Adipocyte (in vitro differentiated cells): ENCODE measurements around the gene TBX5.

Experiments used
- DNase-seq: peaks from one replicate; pipeline ENCODE4 v3.0.0-alpha.2; 2015; ENCODE audit warnings: low read depth
- H3K27me3 ChIP-seq: replicated peaks from 2 replicates; pipeline ENCODE4 v1.7.0; 2013; ENCODE audit warnings: mild to moderate bottlenecking, low read length, moderate library complexity; ENCODE audit not compliant: control insufficient read depth, insufficient read depth
- H3K36me3 ChIP-seq: 2 replicates; pipeline ENCODE4 v1.7.0; 2013; ENCODE audit warnings: low read length, mild to moderate bottlenecking, moderate library complexity; ENCODE audit not compliant: control insufficient read depth, insufficient read depth, severe bottlenecking
- H3K4me1 ChIP-seq: 2 replicates; pipeline ENCODE4 v1.7.0; 2013; ENCODE audit warnings: mild to moderate bottlenecking, low read length, moderate library complexity; ENCODE audit not compliant: control insufficient read depth, insufficient read depth
- H3K4me3 ChIP-seq: 2 replicates; pipeline ENCODE4 v1.7.0; 2013; ENCODE audit warnings: mild to moderate bottlenecking, low read length, moderate library complexity
- H3K9ac ChIP-seq: 2 replicates; pipeline ENCODE4 v1.7.0; 2013; ENCODE audit warnings: mild to moderate bottlenecking, low read length, moderate library complexity
- H3K9me3 ChIP-seq: 2 replicates; pipeline ENCODE4 v1.7.0; 2013; ENCODE audit warnings: mild to moderate bottlenecking, low read length, moderate library complexity; ENCODE audit not compliant: control insufficient read depth

TBX5 gene

DNA sequence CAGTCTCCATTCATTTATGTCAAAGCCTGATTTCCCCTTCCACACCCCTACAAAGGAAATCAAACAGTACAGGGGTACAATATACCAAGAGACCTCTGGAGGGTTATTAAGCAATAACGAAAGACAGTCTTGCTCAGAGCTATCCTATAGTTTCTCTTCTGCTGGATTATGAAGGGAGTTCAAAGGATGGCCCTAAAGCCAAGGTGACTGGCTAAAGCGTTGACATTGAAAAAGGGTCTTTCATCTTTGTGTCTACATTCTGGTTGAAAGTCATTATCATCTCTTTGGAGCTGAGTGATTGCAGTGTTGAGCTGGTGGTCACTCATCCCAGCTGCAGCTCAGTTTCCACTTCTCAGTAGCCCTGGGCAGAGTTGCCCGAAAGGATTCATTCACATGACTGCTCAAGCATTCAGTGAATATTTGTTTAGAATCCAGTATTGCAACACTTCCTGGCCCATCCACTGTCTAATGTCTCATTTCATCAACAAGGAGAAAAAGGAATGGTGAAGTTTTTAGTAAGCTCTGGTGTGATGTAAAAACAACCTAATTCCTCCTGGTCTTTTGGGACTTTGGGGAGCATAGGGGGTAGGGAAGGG is 19.2 kb upstream of the TBX5 start:
- Histone ChIP-seq H3K27me3 (peaks cover 5% of the 10 kb centered on the region), H3K9me3 (no peaks in the 10 kb centered on the region), H3K9ac (no peak overlapping the region), H3K4me3 (no peak overlapping the region), H3K36me3 (no peaks in the 10 kb centered on the region), H3K4me1 (peaks cover 11% of the 10 kb centered on the region)
- no peak for DNase-seq

- Histone ChIP-seq H3K9me3 (no peaks in the 10 kb centered on the region), H3K4me1 (peaks cover 18% of the 10 kb centered on the region), H3K4me3 (no peak overlapping the region), H3K9ac (no peak overlapping the region), H3K36me3 (no peaks in the 10 kb centered on the region), H3K27me3 (peaks cover 14% of the 10 kb centered on the region)
- DNase-seq = no peak
Observed at GRCh38 chr12:114420944-114421335, 15.0 kb upstream of the TBX5 start.

DNA sequence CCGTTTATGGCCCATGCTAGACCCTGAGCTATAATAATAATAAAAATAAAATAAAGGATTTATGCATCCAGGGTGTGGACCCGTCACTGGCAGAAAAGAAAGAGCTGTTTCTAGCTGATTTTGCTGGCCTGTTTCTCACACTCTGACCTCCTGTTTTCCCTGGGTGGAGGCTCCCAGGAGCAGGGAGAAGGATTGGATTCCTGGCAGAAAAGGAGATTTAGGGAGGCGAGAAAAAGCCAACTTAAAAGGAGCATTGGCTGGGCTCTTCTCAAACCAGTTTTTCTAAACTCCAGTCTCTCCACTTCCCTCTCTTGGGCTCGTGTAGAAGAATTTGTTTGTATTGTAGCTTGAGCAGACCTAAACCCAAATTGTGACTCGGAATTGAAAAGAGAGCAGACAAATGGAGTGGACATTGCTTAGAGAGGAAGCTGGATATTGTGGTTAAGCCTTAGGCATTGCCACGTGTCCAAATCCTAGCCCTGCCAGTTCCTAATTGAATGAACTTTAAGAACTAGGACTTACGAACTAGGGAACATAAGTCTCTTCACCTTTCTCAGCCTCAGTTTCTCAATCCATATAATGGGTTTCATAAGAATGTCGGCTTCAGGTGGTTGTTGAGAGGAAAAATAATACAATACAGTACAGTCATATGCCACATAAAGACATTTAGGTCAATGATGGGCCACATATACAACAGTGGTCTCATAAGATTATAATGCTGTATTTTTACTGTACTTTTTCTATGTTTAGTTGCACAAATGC is 14.4 kb upstream of the TBX5 start:
- no peak for DNase-seq
- peaks cover 14% of the 10 kb centered on the region for H3K4me1 ChIP-seq
- H3K9ac ChIP-seq = no peak overlapping the region
- H3K36me3 ChIP-seq = no peaks in the 10 kb centered on the region
- H3K27me3 ChIP-seq = peaks cover 14% of the 10 kb centered on the region
- no peak overlapping the region for H3K4me3 ChIP-seq
- no peaks in the 10 kb centered on the region for H3K9me3 ChIP-seq

- Histone ChIP-seq H3K27me3 (peaks cover 19% of the 10 kb centered on the region), H3K9ac (no peak overlapping the region), H3K9me3 (no peaks in the 10 kb centered on the region), H3K36me3 (no peaks in the 10 kb centered on the region), H3K4me3 (no peak overlapping the region), H3K4me1 (peaks cover 14% of the 10 kb centered on the region)
- no peak for DNase-seq
Observed at GRCh38 chr12:114416028-114416427, 10.1 kb upstream of the TBX5 start.

DNA sequence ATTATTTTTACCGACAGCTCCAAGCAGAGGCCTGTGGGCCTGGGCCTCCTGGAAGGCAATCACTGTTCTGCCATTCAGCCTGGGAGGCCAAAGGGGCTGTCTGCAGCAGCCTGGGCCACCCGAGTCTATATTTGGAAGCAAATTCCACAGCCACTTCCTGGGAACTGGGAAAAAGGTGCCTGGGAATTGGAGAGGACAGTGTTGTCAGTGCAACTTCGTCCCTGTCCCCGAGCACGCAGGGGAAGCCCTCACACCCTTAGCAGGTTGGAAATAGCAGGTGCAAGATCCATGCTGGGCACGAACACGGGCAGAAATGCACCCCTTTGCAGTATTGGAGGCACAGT is 9.6 kb upstream of the TBX5 start:
- DNase-seq = no peak
- H3K4me1 ChIP-seq = peaks cover 15% of the 10 kb centered on the region
- H3K4me3 ChIP-seq = no peak overlapping the region
- no peaks in the 10 kb centered on the region for H3K9me3 ChIP-seq
- peaks cover 19% of the 10 kb centered on the region for H3K27me3 ChIP-seq
- no peaks in the 10 kb centered on the region for H3K36me3 ChIP-seq
- H3K9ac ChIP-seq = no peak overlapping the region

DNA sequence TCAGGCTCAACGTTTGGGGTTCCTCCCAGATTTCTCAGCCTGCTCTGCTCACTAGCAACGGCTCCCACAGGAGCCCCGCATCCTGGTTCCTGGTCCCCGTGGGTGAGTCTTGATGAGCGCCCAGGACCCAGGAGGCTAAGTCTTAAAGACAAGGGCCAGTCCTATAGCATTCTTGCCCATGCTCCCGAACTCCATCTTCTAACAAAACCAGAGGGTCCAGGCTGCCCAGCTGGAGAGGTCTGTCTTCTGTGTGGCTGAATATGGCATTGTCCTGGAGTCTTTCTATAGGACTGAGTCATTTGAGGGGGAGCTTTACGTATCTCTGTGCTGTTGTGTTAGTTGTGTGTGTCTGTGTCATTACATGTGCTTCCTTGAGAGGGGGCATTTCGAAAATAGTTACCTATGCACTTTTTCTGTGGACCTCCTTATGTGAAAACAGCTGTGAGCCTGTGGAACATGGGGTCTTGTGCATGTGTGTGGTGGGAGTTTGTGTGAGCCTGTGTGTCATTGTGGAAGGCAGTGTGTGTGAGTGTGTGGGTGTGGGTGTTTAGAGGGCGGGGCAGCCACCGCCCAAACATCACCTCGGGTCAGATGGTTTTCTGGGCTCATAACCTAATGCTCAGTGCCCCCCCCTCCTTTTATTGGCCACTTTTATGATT is 9.1 kb upstream of the TBX5 start:
- no peak for DNase-seq
- H3K4me1 ChIP-seq = peaks cover 16% of the 10 kb centered on the region
- H3K27me3 ChIP-seq = peaks cover 19% of the 10 kb centered on the region

DNA sequence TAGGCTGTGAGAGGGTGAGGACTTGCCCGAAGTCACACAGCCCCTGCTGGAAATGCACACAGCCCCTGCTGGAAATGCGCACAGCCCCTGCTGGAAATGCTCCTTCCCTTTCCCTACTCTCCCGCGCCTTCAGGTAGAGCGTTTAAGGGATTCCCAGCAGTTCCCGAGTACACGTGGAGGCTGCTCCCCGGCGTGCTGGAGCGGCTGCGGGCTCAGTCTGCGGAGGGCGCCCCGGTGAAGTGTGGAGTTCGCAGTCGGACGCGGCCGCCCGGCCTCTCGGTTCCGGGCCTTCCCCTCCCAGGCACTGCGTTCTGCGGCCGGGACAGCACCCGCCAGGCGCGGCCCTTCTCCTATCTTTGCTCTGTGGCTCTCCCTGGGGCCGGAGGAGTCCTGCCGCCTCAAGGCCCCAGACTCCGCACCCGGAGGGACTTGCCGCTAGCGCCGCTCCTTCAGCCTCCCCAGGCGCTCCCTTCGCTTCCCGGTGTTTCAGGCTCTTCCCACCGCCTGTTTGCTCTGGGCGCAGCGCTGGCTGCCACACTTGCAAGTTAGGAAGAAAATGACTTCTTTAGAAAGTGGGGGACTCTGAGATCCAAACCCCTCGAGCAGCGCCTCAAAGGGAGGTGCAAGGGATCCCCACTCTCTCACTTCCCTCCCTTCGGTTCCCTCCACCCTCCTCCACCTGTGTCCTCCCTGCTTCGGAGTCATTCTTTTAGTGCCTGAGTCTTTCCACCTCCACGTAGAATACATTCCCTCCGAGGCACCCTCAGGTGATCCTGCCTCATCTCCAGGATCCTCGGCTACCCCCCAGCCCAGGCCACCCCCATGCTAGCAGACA is 8.3 kb upstream of the TBX5 start:
- Histone ChIP-seq H3K9me3 (no peaks in the 10 kb centered on the region), H3K27me3 (peaks cover 19% of the 10 kb centered on the region), H3K36me3 (no peaks in the 10 kb centered on the region), H3K4me3 (no peak overlapping the region), H3K4me1 (peaks cover 12% of the 10 kb centered on the region), H3K9ac (no peak overlapping the region)
- DNase-seq = no peak

More for the DNA sequence above, 9.1 kb upstream of the TBX5 start:
- H3K36me3 ChIP-seq = no peaks in the 10 kb centered on the region
- no peaks in the 10 kb centered on the region for H3K9me3 ChIP-seq
- no peak overlapping the region for H3K4me3 ChIP-seq
- H3K9ac ChIP-seq = no peak overlapping the region

DNA sequence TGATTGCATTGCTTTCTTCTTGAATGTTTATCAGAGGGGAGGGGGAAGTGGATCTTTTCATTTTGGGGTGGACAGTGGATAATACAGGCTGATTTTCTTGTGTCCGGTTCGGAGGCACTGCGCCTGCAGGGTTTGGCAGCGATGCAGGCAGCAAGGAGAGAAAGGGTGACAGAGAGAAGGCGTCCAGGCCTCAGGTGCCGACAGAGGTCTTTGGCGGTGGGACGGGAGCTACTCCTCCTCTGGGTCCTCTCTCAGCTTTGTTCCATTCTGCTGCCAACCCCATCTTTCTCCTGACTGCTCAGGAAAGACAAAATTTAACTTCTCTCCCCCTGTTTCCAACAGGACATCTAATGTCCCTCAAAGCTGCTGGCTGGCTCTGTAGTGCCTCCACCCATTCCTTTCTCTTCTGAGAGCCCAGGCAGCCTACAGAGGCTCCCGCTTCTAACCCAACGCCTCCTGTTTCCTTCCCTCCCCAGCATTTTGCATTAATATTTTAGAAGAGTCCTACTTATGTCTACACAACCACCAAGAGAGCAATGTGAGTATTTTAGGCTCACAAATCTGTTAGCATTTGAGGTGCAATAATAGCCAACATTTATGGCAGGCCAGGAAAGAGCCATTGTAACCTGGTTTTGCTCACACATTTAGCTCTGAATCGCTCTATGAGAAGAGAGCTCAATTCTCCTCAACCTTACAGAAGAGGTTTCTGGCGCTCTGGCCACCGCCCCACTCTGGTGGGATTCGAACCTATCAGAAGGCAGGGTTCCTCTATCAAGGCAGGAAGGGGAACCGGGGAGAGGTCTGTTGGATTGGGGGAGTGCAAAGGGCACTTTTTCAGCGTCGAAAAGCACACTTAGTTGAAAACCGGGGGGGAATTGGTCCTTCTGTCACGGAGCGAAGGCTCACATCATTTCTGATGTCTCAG is 7.1 kb upstream of the TBX5 start:
- Histone ChIP-seq H3K9ac (no peak overlapping the region), H3K27me3 (peaks cover 17% of the 10 kb centered on the region), H3K9me3 (no peaks in the 10 kb centered on the region), H3K4me1 (peaks cover 12% of the 10 kb centered on the region), H3K4me3 (no peak overlapping the region), H3K36me3 (no peaks in the 10 kb centered on the region)
- no peak for DNase-seq

- Histone ChIP-seq H3K9me3 (no peaks in the 10 kb centered on the region), H3K4me1 (peaks cover 12% of the 10 kb centered on the region), H3K27me3 (peaks cover 10% of the 10 kb centered on the region), H3K36me3 (no peaks in the 10 kb centered on the region), H3K9ac (no peak overlapping the region), H3K4me3 (no peak overlapping the region)
- DNase-seq = no peak
Observed at GRCh38 chr12:114412307-114412706, 6.4 kb upstream of the TBX5 start.

DNA sequence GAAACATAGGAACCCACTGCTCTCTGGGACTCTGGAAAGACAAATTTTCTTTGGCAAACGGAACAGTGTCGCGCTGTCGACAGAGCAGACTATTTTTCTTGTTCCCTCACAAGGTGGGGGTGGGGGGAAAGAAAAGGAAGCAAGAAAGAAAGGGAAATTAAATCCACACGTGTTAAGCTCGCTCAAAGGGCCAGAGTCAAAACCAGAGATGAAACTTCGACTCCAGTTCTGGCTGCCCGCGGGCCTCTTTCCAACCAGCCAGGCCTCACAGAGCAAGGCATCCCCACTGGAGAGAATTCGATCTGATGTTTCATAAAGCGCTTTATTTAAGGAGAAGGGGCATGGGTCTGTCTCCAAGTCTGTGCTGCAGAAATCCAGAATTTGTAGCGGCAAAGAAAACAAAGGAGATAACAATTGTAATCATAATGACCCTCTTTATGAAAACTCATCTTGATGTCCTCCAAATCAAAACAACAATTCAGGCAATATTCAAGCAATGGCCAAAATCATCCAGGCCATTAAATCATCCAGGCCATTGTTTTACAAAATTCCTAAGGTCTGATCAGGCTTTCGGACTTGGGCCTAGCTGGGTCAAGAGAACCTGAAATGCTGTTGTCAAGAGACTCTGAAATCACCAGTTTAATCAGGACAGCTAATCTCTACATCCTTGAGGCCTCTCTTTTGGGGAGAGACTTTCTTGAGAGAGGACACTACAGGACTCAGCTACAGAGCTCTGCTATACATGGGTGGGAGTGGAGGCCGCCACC is 5.3 kb upstream of the TBX5 start:
- H3K9ac ChIP-seq = no peak overlapping the region
- no peaks in the 10 kb centered on the region for H3K9me3 ChIP-seq
- H3K27me3 ChIP-seq = peaks cover 10% of the 10 kb centered on the region
- H3K4me3 ChIP-seq = no peak overlapping the region
- peaks cover 17% of the 10 kb centered on the region for H3K4me1 ChIP-seq
- DNase-seq = no peak
- no peaks in the 10 kb centered on the region for H3K36me3 ChIP-seq
